Prostate gland (tissue), 2 donors: ENCODE data around the gene GSTA3. TPM values are rescaled to one million over a fixed set of nuclear protein-coding genes. Genes with fewer than 3 reads are reported as not detected.
"Not testable (repeated sequence)": the region's sequence is repeated elsewhere in the genome, so short reads cannot be mapped to it uniquely, and the experiment has no call there.

Experiments
- DNase-seq: peaks from one replicate; pipeline ENCODE4 v3.0.0-alpha.2; 2019; ENCODE audit warnings: low spot score
- H3K27ac ChIP-seq, 2 donors: fragments of 200-600 bp; sonication (generic); 2 replicates each; pipeline ENCODE4 v1.5.1; 2017 to 2019
- H3K27me3 ChIP-seq: fragments of 200-600 bp; sonication (generic); replicated peaks from 2 replicates; pipeline ENCODE4 v1.5.1; 2019; ENCODE audit not compliant: insufficient read depth
- H3K36me3 ChIP-seq, 2 donors: fragments of 200-600 bp; sonication (generic); 1 replicate in 1 of 2; 2 replicates in 1 of 2; pipeline versions ENCODE4 v1.5.1 to v1.8.1; 2017 to 2019
- H3K4me1 ChIP-seq: fragments of 200-600 bp; sonication (generic); replicated peaks from 2 replicates; pipeline ENCODE4 v1.5.1; 2019
- H3K4me3 ChIP-seq, 2 donors: fragments of 200-600 bp; sonication (generic); 2 replicates each; pipeline ENCODE4 v1.5.1; 2017 to 2019
- H3K9me3 ChIP-seq: fragments of 200-600 bp; sonication (generic); 2 replicates; pipeline ENCODE4 v1.5.1; 2017
- POLR2A ChIP-seq: fragments of 450-650 bp; IDR thresholded peaks from one replicate; pipeline ENCODE4 v1.6.1; 2016; ENCODE audit warnings: antibody characterized with exemption, mild to moderate bottlenecking
- POLR2AphosphoS5 ChIP-seq: sonication (generic); formaldehyde crosslinking; IDR thresholded peaks from one replicate; pipeline ENCODE4 v1.6.1; 2017; ENCODE audit warnings: antibody characterized with exemption
- WGBS: methylation state at CpG from one replicate; pipeline ENCODE4 v1.1.5; 2018; 5-methylcytosine and 5-hydroxymethylcytosine counted together
- intact Hi-C: fragments of 100-400 bp; cut with DNase I; formaldehyde crosslinking; loops from one replicate; pipeline ENCODE4 v1.14.2; 2022
- total RNA-seq, 2 donors: library from RNA; depleted of rRNA; stranded (reverse); fragments of >200 nt; gene quantifications; one replicate each; pipeline ENCODE4 v1.1.0, GENCODE V29; 2016
- TF ChIP-seq, protein P1 (sequence below), 4 experiments: fragments of 200-600 bp in 2 of 4; fragments of 450-650 bp in 2 of 4; sonication (generic) in 2 of 4; IDR thresholded peaks; 1 replicate in 3 of 4; 2 replicates in 1 of 4; pipeline ENCODE4 v1.5.1; 2016 to 2019; ENCODE audit warnings: antibody characterized with exemption in 4 of 4, mild to moderate bottlenecking in 2 of 4, moderate library complexity in 2 of 4

GSTA3 gene
- total RNA-seq, 2 donors from 2014 or later = 20.2 TPM; not detected in 1

DNA sequence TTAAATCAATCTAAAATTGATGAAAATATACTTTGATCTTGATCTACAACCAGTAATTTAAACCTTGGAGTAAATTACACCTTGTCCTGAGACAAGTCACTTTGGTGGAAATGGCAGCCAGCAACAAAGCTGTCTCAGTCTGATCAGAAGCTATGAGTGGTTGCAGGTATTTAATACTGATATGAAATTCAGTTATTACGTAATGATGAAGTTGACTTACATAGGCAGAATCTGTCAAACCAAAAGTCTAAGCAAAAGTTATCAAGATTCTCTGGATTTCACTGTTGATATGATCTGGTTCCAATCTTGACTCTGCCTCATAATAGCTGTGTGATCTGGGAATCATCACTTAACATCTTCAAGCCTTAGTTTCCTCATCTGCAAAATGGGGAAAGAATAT lies 41.3 kb downstream of the GSTA3 start:
- no peaks in the 10 kb centered on the region for H3K9me3 ChIP-seq
- no peak for DNase-seq
- H3K36me3 ChIP-seq = no peaks in the 10 kb centered on the region
- H3K4me3 ChIP-seq = no peak overlapping the region
- no peak overlapping the region for H3K27ac ChIP-seq
- intact Hi-C loops = no loop called here
- 88% methylated on average over 1 of the region's 1 CpG for WGBS
- TF ChIP-seq POLR2AphosphoS5 = no peak
- no peaks in the 10 kb centered on the region for H3K4me1 ChIP-seq
- no peaks in the 10 kb centered on the region for H3K27me3 ChIP-seq

DNA sequence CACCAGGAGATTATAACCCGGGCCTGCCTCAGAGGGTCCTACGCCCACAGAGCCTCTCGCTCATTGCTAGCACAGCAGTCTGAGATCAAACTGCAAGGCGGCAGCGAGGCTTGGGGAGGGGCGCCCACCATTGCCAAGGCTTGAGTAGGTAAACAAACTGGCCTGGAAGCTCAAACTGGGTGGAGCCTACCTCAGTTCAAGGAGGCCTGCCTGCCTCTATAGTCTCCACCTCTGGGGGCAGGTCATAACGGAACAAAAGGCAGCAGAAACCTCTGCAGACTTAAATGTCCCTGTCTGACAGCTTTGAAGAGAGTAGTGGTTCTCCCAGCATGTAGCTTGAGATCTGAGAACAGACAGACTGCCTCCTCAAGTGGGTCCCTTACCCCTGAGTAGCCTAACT lies 48.3 kb downstream of the GSTA3 start:
- H3K27me3 ChIP-seq, H3K9me3 ChIP-seq, intact Hi-C loops, DNase-seq, H3K27ac ChIP-seq, H3K4me3 ChIP-seq, H3K4me1 ChIP-seq, H3K36me3 ChIP-seq: not testable (repeated sequence)
- 69% methylated on average over 7 of the region's 7 CpGs for WGBS

DNA sequence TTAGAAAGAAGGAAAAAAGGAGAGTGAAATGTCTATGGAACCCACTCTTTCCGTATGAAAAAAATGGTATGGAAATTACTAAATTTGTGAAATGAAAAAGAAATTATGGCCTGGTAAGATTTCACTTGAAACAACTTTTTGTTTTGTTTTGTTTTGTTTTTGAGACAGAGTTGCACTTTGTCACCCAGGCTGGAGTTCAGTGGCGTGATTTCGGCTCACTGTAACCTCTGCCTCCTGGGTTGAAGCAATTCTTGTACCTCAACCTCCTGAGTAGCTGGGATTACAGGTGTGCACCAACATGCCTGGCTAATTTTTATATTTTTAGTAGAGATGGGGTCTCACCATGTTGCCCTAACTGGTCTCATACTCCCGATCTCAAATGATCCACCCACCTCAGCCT lies 51.1 kb downstream of the GSTA3 start:
- H3K9me3 ChIP-seq = no peaks in the 10 kb centered on the region
- TF ChIP-seq POLR2A (no peak), POLR2AphosphoS5 (no peak)
- TF ChIP-seq, protein P1, sequence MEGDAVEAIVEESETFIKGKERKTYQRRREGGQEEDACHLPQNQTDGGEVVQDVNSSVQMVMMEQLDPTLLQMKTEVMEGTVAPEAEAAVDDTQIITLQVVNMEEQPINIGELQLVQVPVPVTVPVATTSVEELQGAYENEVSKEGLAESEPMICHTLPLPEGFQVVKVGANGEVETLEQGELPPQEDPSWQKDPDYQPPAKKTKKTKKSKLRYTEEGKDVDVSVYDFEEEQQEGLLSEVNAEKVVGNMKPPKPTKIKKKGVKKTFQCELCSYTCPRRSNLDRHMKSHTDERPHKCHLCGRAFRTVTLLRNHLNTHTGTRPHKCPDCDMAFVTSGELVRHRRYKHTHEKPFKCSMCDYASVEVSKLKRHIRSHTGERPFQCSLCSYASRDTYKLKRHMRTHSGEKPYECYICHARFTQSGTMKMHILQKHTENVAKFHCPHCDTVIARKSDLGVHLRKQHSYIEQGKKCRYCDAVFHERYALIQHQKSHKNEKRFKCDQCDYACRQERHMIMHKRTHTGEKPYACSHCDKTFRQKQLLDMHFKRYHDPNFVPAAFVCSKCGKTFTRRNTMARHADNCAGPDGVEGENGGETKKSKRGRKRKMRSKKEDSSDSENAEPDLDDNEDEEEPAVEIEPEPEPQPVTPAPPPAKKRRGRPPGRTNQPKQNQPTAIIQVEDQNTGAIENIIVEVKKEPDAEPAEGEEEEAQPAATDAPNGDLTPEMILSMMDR (IDR thresholded peaks at IDR 0.05) = no peak
- no peaks in the 10 kb centered on the region for H3K27me3 ChIP-seq
- no peak overlapping the region for H3K27ac ChIP-seq
- H3K4me3 ChIP-seq = no peak overlapping the region
- no peaks in the 10 kb centered on the region for H3K36me3 ChIP-seq
- no peaks in the 10 kb centered on the region for H3K4me1 ChIP-seq
- no peak for DNase-seq
- 96% methylated on average over 4 of the region's 4 CpGs for WGBS
- intact Hi-C loops = no loop called here

DNA sequence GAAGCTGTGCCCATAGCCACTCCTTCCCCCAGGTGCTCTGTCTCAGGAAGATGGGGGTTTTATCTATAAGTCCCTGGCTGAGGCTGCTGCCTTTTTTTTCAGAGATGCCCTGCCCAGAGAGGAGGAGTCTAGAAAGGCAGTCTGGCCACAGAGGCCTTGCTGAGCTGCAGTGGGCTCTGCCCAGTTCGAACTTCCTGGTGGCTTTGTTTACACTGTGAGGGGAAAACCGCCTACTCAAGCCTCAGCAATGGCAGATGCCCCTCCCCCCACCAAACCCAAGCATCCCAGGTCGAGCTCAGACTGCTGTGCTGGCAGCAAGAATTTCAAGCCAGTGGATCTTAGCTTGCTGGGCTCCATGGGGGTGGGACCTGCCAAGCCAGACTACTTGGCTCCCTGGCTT lies 53.4 kb downstream of the GSTA3 start:
- DNase-seq, H3K27ac ChIP-seq, H3K4me3 ChIP-seq, H3K36me3 ChIP-seq, H3K9me3 ChIP-seq, H3K4me1 ChIP-seq, intact Hi-C loops, H3K27me3 ChIP-seq: not testable (repeated sequence)
- WGBS = 4% methylated on average over 3 of the region's 3 CpGs

DNA sequence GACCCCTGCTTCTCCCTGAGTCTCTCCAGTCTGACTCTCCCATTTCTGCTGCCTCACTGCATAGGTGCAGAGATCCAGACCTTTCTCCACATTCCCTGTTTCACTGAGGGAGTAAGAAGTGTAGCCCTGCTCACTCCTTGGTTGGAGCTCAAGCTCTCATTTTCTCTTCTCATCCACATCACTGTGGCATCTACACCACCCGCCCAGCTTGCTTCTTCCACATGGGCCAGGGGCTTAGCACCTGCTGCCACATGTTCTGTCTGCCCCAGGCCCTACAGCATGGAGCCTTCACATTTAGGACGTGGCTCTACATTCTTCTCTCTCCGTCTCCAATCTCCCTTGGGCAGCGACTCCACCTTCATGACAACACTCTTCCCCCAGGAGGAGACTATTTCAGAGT lies 60.4 kb downstream of the GSTA3 start:
- H3K9me3 ChIP-seq = no peaks in the 10 kb centered on the region
- TF ChIP-seq POLR2A (no peak), POLR2AphosphoS5 (no peak)
- TF ChIP-seq, protein P1 (IDR thresholded peaks at IDR 0.05) = no peak
- 83% methylated on average over 4 of the region's 4 CpGs for WGBS
- H3K27ac ChIP-seq = no peak overlapping the region
- no peaks in the 10 kb centered on the region for H3K36me3 ChIP-seq
- H3K4me1 ChIP-seq = no peaks in the 10 kb centered on the region
- no peak overlapping the region for H3K4me3 ChIP-seq
- DNase-seq = no peak
- H3K27me3 ChIP-seq = no peaks in the 10 kb centered on the region
- intact Hi-C loops = no loop called here

Other genes starting within 250 kb of the GSTA3 start
- 10 to 100 TPM; 55.6 to 56.4 TPM for gene TMEM14A, start 238.6 kb downstream of the GSTA3 start, total RNA-seq
- gene GSTA2, start 146.2 kb downstream of the GSTA3 start, total RNA-seq = 10 to 100 TPM in 1 of 2 donors, not detected in 1; 72.0 TPM
- gene GSTA1, start 105.9 kb downstream of the GSTA3 start, total RNA-seq = 100 to 1,000 TPM in 1 of 2 donors, 10 to 100 TPM in 1; 24.0 to 329 TPM
- not detected for gene GSTA5, start 68.9 kb downstream of the GSTA3 start, total RNA-seq
- gene GSTA4, start 85.6 kb upstream of the GSTA3 start, total RNA-seq = 10 to 100 TPM; 62.2 to 96.7 TPM
- gene CILK1, start 152.1 kb upstream of the GSTA3 start, total RNA-seq = 10 to 100 TPM; 19.1 to 27.2 TPM
- gene FBXO9, start 155.7 kb upstream of the GSTA3 start, total RNA-seq = 10 to 100 TPM; 55.6 to 89.2 TPM
- under 1 TPM; 0.09 to 0.34 TPM for gene GCM1, start 239.1 kb upstream of the GSTA3 start, total RNA-seq